ENCODE results near the gene GBP3. TPM values are rescaled to one million over a fixed set of nuclear protein-coding genes. Genes with fewer than 3 reads are reported as not detected.
A peak's percentile ranks its signal among the peaks of the same experiment; 100 is the strongest.
"Not testable (repeated sequence)": the region's sequence is repeated elsewhere in the genome, so short reads cannot be mapped to it uniquely, and the experiment has no call there.

GBP3 gene
- total RNA-seq, 1 donor from 2014 or later, result 46.6 TPM

- TF ChIP-seq CTCF (IDR thresholded peaks at IDR 0.05), result peak; percentile 68
- DNase-seq, result no peak
- intact Hi-C loops (cut with DNase I), result no loop called here
- peak; percentile 80 for ATAC-seq
- Histone ChIP-seq H3K36me3 (peaks cover 38% of the 10 kb centered on the region), H3K27me3 (no peaks in the 10 kb centered on the region), H3K27ac (peak overlapping the region; percentile 39), H3K4me3 (peak overlapping the region; percentile 27), H3K4me1 (peaks cover 33% of the 10 kb centered on the region), H3K9me3 (no peaks in the 10 kb centered on the region)
Measured at GRCh38 chr1:88983791-88984559, 38.7 kb downstream of the GBP3 start.

GRCh38 chr1:88982055-88982454, 40.6 kb downstream of the GBP3 start:
- Histone ChIP-seq H3K27me3 (no peaks in the 10 kb centered on the region), H3K36me3 (peaks cover 44% of the 10 kb centered on the region), H3K27ac (no peak overlapping the region), H3K4me3 (no peak overlapping the region), H3K4me1 (peaks cover 33% of the 10 kb centered on the region), H3K9me3 (no peaks in the 10 kb centered on the region)
- no peak for TF ChIP-seq CTCF (IDR thresholded peaks at IDR 0.05)
- intact Hi-C loops (cut with DNase I), result no loop called here
- DNase-seq, result no peak
- ATAC-seq, result no peak

- H3K4me3 ChIP-seq; intact Hi-C loops (cut with DNase I); H3K27me3 ChIP-seq; ATAC-seq; H3K27ac ChIP-seq; H3K9me3 ChIP-seq; DNase-seq: not testable (repeated sequence)
- Histone ChIP-seq H3K36me3 (peaks cover 39% of the 10 kb centered on the region), H3K4me1 (peaks cover 33% of the 10 kb centered on the region)
Measured at GRCh38 chr1:88981506-88981905, 41.2 kb downstream of the GBP3 start.

- no peaks in the 10 kb centered on the region for H3K9me3 ChIP-seq
- H3K4me1 ChIP-seq, result peaks cover 32% of the 10 kb centered on the region
- TF ChIP-seq CTCF (IDR thresholded peaks at IDR 0.05), result no peak
- peak overlapping the region; percentile 15 for H3K27ac ChIP-seq
- ATAC-seq (no peak), DNase-seq (no peak)
- H3K27me3 ChIP-seq, result no peaks in the 10 kb centered on the region
- peaks cover 35% of the 10 kb centered on the region for H3K36me3 ChIP-seq
- intact Hi-C loops (cut with DNase I), result no loop called here
- no peak overlapping the region for H3K4me3 ChIP-seq
Measured at GRCh38 chr1:88980870-88981269, 41.8 kb downstream of the GBP3 start.

GRCh38 chr1:88979749-88980116, 42.9 kb downstream of the GBP3 start:
- Histone ChIP-seq H3K9me3 (no peaks in the 10 kb centered on the region), H3K36me3 (peaks cover 35% of the 10 kb centered on the region), H3K4me1 (peaks cover 20% of the 10 kb centered on the region), H3K27ac (no peak overlapping the region), H3K27me3 (no peaks in the 10 kb centered on the region), H3K4me3 (no peak overlapping the region)
- no peak for DNase-seq
- intact Hi-C loops (cut with DNase I), result no loop called here
- ATAC-seq, result no peak
- no peak for TF ChIP-seq CTCF (IDR thresholded peaks at IDR 0.05)

- intact Hi-C loops (cut with DNase I), result no loop called here
Measured at GRCh38 chr1:88979054-88979748, 43.5 kb downstream of the GBP3 start.

More at GRCh38 chr1:88979054-88979748, 43.5 kb downstream of the GBP3 start:
- Histone ChIP-seq H3K27ac (no peak overlapping the region), H3K27me3 (no peaks in the 10 kb centered on the region), H3K36me3 (peaks cover 35% of the 10 kb centered on the region), H3K4me3 (no peak overlapping the region), H3K4me1 (peaks cover 15% of the 10 kb centered on the region), H3K9me3 (no peaks in the 10 kb centered on the region)
- TF ChIP-seq CTCF (IDR thresholded peaks at IDR 0.05), result no peak
- DNase-seq (no peak), ATAC-seq (no peak)
